MM.1S (cell line): ENCODE data around the gene TLE3.

Experiments used
- DNase-seq: peaks from one replicate; pipeline ENCODE4 v3.0.0-alpha.2; 2015
- H2AFZ ChIP-seq: fragments of 300-600 bp; sonication (generic); 2 replicates; pipeline ENCODE4 v1.6.0; 2016; ENCODE audit warnings: antibody characterized with exemption, low read length
- H3F3A ChIP-seq: fragments of 300-600 bp; sonication (generic); 2 replicates; pipeline ENCODE4 v1.6.1; 2016; ENCODE audit warnings: mild to moderate bottlenecking, antibody characterized with exemption, low read length, moderate library complexity, mixed read lengths; ENCODE audit not compliant: insufficient read depth
- H3K27ac ChIP-seq: fragments of 300-600 bp; sonication (generic); 2 replicates; pipeline ENCODE4 v1.5.1; 2016; ENCODE audit warnings: mild to moderate bottlenecking, low read length
- H3K27me3 ChIP-seq: fragments of 300-600 bp; sonication (generic); replicated peaks from 2 replicates; pipeline ENCODE4 v1.6.0; 2016; ENCODE audit warnings: low read length; ENCODE audit not compliant: insufficient read depth
- H3K36me3 ChIP-seq: fragments of 300-600 bp; sonication (generic); replicated peaks from 2 replicates; pipeline ENCODE4 v1.6.1; 2016; ENCODE audit warnings: mild to moderate bottlenecking, low read length, mixed read lengths; ENCODE audit not compliant: insufficient read depth
- H3K4me1 ChIP-seq: fragments of 300-600 bp; sonication (generic); 2 replicates; pipeline ENCODE4 v1.6.1; 2016; ENCODE audit warnings: low read length, mixed read lengths
- H3K4me2 ChIP-seq: fragments of 300-600 bp; sonication (generic); 2 replicates; pipeline ENCODE4 v1.6.0; 2016; ENCODE audit warnings: low read depth, low read length
- H3K4me3 ChIP-seq: fragments of 300-600 bp; sonication (generic); 2 replicates; pipeline ENCODE4 v1.5.1; 2016; ENCODE audit warnings: low read length, mixed read lengths
- H3K79me2 ChIP-seq: fragments of 300-600 bp; sonication (generic); 2 replicates; pipeline ENCODE4 v1.6.1; 2016; ENCODE audit warnings: mixed run types, low read length, mixed read lengths
- H3K9ac ChIP-seq: fragments of 300-600 bp; sonication (generic); 2 replicates; pipeline ENCODE4 v1.6.1; 2016; ENCODE audit warnings: low read length, mixed read lengths
- H3K9me2 ChIP-seq: fragments of 300-600 bp; sonication (generic); replicated peaks from 2 replicates; pipeline ENCODE4 v1.6.1; 2016; ENCODE audit warnings: mild to moderate bottlenecking, low read length, mixed read lengths; ENCODE audit not compliant: insufficient read depth
- H3K9me3 ChIP-seq: fragments of 300-600 bp; sonication (generic); replicated peaks from 2 replicates; pipeline ENCODE4 v1.6.1; 2016; ENCODE audit warnings: mild to moderate bottlenecking, low read length, mixed read lengths; ENCODE audit not compliant: insufficient read depth
- H4K20me1 ChIP-seq: fragments of 300-600 bp; sonication (generic); 2 replicates; pipeline ENCODE4 v1.6.1; 2016; ENCODE audit warnings: mild to moderate bottlenecking, low read length, moderate library complexity, mixed read lengths; ENCODE audit not compliant: insufficient read depth
- EZH2 ChIP-seq: fragments of 300-600 bp; sonication (generic); optimal IDR thresholded peaks from 2 replicates; pipeline ENCODE3; 2017; ENCODE audit warnings: low read depth, mild to moderate bottlenecking, antibody characterized with exemption, low read length, mixed read lengths
- EZH2phosphoT487 ChIP-seq: fragments of 300-600 bp; sonication (generic); IDR thresholded peaks from 2 replicates; pipeline ENCODE4 v1.6.1; 2018; ENCODE audit warnings: antibody characterized with exemption, low read length
- TF ChIP-seq, protein P1 (sequence below): fragments of 300-600 bp; sonication (generic); IDR thresholded peaks from 2 replicates; pipeline ENCODE4 v1.5.1; 2016; ENCODE audit warnings: antibody characterized with exemption, low read length, mixed read lengths

Gene TLE3

DNA sequence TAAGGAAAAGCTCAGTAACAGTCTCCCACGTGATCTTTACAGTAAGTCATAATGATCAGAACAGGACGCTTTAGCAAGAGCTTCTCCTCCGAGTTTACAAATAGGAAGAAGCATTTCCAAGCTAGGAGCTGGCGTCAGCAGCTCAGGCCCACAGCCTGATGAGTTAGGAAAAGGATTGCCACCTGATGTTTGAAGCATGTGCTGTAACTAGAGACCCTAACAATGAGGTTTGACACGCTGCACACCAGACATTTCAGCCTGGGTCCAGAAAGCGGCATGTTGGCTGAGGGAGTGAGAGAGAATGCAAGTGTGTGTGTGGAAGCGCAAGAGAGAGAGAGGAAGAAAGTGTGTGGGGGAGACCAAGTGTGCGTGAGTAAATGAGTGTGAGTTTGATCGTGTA lies 47.3 kb downstream of the TLE3 start:
- no peak overlapping the region for H2AFZ ChIP-seq
- H3K9me2 ChIP-seq = no peaks in the 10 kb centered on the region
- peaks cover 12% of the 10 kb centered on the region for H3K79me2 ChIP-seq
- H3K9me3 ChIP-seq = no peaks in the 10 kb centered on the region
- TF ChIP-seq EZH2 = no peak
- TF ChIP-seq, protein P1, sequence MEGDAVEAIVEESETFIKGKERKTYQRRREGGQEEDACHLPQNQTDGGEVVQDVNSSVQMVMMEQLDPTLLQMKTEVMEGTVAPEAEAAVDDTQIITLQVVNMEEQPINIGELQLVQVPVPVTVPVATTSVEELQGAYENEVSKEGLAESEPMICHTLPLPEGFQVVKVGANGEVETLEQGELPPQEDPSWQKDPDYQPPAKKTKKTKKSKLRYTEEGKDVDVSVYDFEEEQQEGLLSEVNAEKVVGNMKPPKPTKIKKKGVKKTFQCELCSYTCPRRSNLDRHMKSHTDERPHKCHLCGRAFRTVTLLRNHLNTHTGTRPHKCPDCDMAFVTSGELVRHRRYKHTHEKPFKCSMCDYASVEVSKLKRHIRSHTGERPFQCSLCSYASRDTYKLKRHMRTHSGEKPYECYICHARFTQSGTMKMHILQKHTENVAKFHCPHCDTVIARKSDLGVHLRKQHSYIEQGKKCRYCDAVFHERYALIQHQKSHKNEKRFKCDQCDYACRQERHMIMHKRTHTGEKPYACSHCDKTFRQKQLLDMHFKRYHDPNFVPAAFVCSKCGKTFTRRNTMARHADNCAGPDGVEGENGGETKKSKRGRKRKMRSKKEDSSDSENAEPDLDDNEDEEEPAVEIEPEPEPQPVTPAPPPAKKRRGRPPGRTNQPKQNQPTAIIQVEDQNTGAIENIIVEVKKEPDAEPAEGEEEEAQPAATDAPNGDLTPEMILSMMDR = no peak
- no peaks in the 10 kb centered on the region for H3K4me1 ChIP-seq
- no peak overlapping the region for H3K4me3 ChIP-seq
- DNase-seq = no peak
- H4K20me1 ChIP-seq = no peaks in the 10 kb centered on the region
- no peak overlapping the region for H3K27ac ChIP-seq
- no peak overlapping the region for H3K9ac ChIP-seq
- H3K27me3 ChIP-seq = no peaks in the 10 kb centered on the region
- no peak overlapping the region for H3K4me2 ChIP-seq
- peaks cover 25% of the 10 kb centered on the region for H3K36me3 ChIP-seq
- H3F3A ChIP-seq = peaks cover 25% of the 10 kb centered on the region

DNA sequence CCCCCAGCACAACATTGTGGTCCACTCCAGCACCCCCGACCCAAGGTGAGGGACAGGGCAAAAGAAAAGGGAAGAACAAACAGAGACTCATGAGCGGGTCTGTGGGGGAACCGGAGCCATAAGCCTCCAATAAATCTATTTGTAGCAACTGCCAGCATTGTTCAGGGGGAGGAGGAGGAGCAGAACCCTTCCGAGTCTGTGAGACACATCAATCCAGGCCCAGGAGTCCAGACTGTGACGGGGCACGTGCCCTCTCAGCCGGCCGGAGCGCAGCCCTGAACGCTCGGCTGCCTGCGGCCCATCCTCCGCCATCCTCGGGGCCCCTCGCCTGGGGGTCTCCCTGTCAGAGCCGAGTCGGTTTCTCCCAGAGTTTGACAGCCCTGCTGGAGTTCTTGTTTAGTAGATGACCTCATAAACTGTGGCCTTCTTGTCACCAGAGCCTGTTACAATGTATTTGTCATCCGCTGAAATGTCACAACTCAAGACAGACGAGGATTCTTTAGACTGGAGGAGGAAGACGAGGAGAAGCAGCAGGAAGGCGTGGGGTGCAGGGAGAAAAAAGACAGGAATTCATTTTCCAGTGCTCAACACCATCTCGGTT lies 47.9 kb downstream of the TLE3 start:
- no peak overlapping the region for H2AFZ ChIP-seq

GRCh38 chr15:70048578-70049514 lies 48.9 kb downstream of the TLE3 start:
- Histone ChIP-seq H4K20me1 (no peaks in the 10 kb centered on the region), H3K9me3 (no peaks in the 10 kb centered on the region), H3K36me3 (peaks cover 21% of the 10 kb centered on the region), H3F3A (peaks cover 30% of the 10 kb centered on the region), H3K9ac (no peak overlapping the region), H2AFZ (no peak overlapping the region), H3K27ac (no peak overlapping the region), H3K27me3 (no peaks in the 10 kb centered on the region), H3K4me3 (no peak overlapping the region), H3K4me1 (no peaks in the 10 kb centered on the region), H3K4me2 (no peak overlapping the region), H3K79me2 (peaks cover 6% of the 10 kb centered on the region; the same call in 1 of the 2 replicates), H3K9me2 (no peaks in the 10 kb centered on the region)
- DNase-seq = no peak
- TF ChIP-seq EZH2 = no peak
- TF ChIP-seq, protein P1 = no peak
- TF ChIP-seq EZH2phosphoT487 = no peak

More for the DNA sequence above, 47.9 kb downstream of the TLE3 start:
- H3K9me3 ChIP-seq = no peaks in the 10 kb centered on the region
- H3K79me2 ChIP-seq = peaks cover 12% of the 10 kb centered on the region
- no peaks in the 10 kb centered on the region for H4K20me1 ChIP-seq
- TF ChIP-seq, protein P1 = no peak
- no peak for TF ChIP-seq EZH2phosphoT487
- TF ChIP-seq EZH2 = no peak
- H3K4me3 ChIP-seq = no peak overlapping the region
- no peaks in the 10 kb centered on the region for H3K9me2 ChIP-seq
- no peak overlapping the region for H3K27ac ChIP-seq
- DNase-seq = no peak
- H3K4me1 ChIP-seq = no peaks in the 10 kb centered on the region
- H3K36me3 ChIP-seq = peaks cover 21% of the 10 kb centered on the region
- no peak overlapping the region for H3K9ac ChIP-seq
- H3F3A ChIP-seq = peaks cover 28% of the 10 kb centered on the region
- no peaks in the 10 kb centered on the region for H3K27me3 ChIP-seq
- no peak overlapping the region for H3K4me2 ChIP-seq
